DMS53 (cell line): Measurements from ENCODE around the gene HOXA5.

Experiments
- DNase-seq: peaks from one replicate; lab custom pipeline; 2025; lab: John Stamatoyannopoulos, UW

Gene HOXA5

GRCh38 chr7:27132978-27133377, 10.5 kb downstream of the HOXA5 start:
- no peak for DNase-seq

GRCh38 chr7:27132214-27132613, 11.3 kb downstream of the HOXA5 start:
- no peak for DNase-seq

- DNase-seq, result no peak
Observed at GRCh38 chr7:27131390-27131819, 12.1 kb downstream of the HOXA5 start.

GRCh38 chr7:27130540-27131389, 12.7 kb downstream of the HOXA5 start, which contains the start of gene HOXA4:
HOXA4 (minus strand) TSS chr7:27130757; CDS start chr7:27130733, 24 bp downstream.
- peak; percentile 84 for DNase-seq

GRCh38 chr7:27129729-27130539, 13.5 kb downstream of the HOXA5 start:
- peak; percentile 52 for DNase-seq

- DNase-seq, result no peak
Observed at GRCh38 chr7:27128776-27129728, 14.4 kb downstream of the HOXA5 start.

GRCh38 chr7:27128034-27128433, 15.4 kb downstream of the HOXA5 start:
- no peak for DNase-seq

GRCh38 chr7:27126596-27127327, 16.7 kb downstream of the HOXA5 start:
- no peak for DNase-seq

- no peak for DNase-seq
Observed at GRCh38 chr7:27125986-27126394, 17.5 kb downstream of the HOXA5 start.

GRCh38 chr7:27124902-27125689, 18.4 kb downstream of the HOXA5 start:
- no peak for DNase-seq

- DNase-seq, result no peak
Observed at GRCh38 chr7:27124096-27124901, 19.2 kb downstream of the HOXA5 start.

- no peak for DNase-seq
Observed at GRCh38 chr7:27123477-27124053, 19.9 kb downstream of the HOXA5 start.

GRCh38 chr7:27123007-27123476, 20.4 kb downstream of the HOXA5 start:
- DNase-seq, result peak; percentile 54

- peak; percentile 75 for DNase-seq
Observed at GRCh38 chr7:27122077-27122910, 21.2 kb downstream of the HOXA5 start.

- no peak for DNase-seq
Observed at GRCh38 chr7:27121684-27122076, 21.8 kb downstream of the HOXA5 start.

GRCh38 chr7:27119412-27119911, 24.0 kb downstream of the HOXA5 start:
- no peak for DNase-seq

- no peak for DNase-seq
Observed at GRCh38 chr7:27118580-27118979, 24.9 kb downstream of the HOXA5 start.
